Fibroblast of gingiva (primary cell): Measurements from ENCODE around the gene ESYT3.

Experiments used
- DNase-seq: peaks from one replicate; pipeline ENCODE4 v3.0.0-alpha.2; 2011; ENCODE audit warnings: low read depth

The ESYT3 gene, protein sequence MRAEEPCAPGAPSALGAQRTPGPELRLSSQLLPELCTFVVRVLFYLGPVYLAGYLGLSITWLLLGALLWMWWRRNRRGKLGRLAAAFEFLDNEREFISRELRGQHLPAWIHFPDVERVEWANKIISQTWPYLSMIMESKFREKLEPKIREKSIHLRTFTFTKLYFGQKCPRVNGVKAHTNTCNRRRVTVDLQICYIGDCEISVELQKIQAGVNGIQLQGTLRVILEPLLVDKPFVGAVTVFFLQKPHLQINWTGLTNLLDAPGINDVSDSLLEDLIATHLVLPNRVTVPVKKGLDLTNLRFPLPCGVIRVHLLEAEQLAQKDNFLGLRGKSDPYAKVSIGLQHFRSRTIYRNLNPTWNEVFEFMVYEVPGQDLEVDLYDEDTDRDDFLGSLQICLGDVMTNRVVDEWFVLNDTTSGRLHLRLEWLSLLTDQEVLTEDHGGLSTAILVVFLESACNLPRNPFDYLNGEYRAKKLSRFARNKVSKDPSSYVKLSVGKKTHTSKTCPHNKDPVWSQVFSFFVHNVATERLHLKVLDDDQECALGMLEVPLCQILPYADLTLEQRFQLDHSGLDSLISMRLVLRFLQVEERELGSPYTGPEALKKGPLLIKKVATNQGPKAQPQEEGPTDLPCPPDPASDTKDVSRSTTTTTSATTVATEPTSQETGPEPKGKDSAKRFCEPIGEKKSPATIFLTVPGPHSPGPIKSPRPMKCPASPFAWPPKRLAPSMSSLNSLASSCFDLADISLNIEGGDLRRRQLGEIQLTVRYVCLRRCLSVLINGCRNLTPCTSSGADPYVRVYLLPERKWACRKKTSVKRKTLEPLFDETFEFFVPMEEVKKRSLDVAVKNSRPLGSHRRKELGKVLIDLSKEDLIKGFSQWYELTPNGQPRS

GRCh38 chr3:138434276-138434874 is at the start of gene ESYT3:
Gene ESYT3, plus strand, starts transcription at chr3:138434616. Its CDS starts 183 bp downstream, at chr3:138434799.
- peak; percentile 20 for DNase-seq

DNA sequence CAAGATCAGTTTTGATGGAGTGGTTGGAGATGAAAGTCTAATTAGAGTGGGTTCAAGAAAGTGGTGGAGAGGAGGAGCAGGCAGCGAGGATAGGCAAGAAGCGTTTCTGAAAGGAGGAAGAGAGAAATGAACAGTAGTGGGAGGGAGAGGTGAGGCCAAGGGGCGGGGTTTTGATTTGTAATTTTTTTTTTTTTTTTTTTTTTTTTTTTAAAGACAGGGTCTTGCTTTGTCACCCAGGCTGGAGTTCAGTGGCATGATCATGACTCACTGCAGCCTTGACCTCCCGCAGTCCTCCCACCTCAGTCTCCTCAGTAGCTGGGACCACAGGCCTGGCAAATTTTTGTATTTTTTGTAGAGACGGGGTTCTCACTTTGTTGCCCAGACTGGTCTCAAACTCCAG is 49.4 kb upstream of the ESYT3 start:
- no peak for DNase-seq

GRCh38 chr3:138389144-138389601 is 45.2 kb upstream of the ESYT3 start:
- DNase-seq: no peak

DNA sequence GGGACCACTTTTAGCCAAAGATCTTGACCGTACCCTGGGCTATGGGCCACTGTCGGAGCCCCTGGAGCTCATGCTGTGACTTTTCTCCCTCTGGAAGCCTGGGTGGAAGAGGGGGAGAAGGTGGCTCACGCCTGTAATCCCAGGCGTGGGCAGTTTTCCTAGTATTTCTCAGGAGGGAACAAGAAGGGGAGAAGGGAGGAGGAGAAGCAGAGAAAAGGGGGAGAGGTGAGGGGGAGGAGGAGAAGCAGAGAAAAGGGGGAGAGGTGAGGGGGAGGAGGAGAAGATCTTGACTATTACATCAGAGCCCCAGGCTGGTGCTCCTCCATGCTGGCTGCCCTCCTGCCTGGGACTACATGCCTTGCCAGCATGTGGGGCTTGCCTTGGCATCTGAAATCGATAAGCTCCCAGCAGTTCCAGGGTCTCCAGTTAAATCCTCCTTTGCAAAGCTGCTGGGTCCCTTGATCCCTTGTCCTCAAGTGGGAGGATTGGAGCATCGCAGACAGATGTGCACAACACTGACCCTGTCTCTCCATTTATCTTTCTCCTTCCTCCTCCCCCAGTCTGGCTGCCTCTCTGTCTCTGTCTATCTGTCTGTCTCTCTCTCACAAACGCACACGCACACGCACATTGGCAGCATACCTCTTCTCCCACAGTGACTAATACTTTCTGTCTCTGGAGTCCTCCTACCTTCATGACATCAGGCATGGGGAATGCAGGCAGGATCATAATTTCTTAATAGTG is 44.4 kb upstream of the ESYT3 start:
- DNase-seq: peak; percentile 62

DNA sequence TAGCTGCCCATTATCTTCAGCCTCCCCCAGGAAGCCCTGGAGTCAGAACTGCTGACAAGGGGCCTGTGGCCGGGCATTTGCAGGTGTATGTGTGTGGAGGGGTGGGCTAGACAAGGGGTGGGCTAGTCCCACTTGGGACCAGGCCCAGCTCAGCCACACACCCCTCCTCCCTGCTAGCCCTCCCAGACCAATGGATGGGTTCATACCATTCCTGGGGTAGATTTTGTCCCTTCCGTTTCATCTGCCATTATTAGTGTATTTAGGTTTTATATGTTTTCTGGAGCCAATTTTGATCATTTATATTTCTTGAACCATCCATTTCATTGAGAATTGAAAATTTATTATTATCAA is 43.9 kb upstream of the ESYT3 start:
- no peak for DNase-seq

- no peak for DNase-seq
Observed at GRCh38 chr3:138394156-138394555, 40.3 kb upstream of the ESYT3 start.

- DNase-seq: no peak
Observed at GRCh38 chr3:138394686-138395085, 39.7 kb upstream of the ESYT3 start.

DNA sequence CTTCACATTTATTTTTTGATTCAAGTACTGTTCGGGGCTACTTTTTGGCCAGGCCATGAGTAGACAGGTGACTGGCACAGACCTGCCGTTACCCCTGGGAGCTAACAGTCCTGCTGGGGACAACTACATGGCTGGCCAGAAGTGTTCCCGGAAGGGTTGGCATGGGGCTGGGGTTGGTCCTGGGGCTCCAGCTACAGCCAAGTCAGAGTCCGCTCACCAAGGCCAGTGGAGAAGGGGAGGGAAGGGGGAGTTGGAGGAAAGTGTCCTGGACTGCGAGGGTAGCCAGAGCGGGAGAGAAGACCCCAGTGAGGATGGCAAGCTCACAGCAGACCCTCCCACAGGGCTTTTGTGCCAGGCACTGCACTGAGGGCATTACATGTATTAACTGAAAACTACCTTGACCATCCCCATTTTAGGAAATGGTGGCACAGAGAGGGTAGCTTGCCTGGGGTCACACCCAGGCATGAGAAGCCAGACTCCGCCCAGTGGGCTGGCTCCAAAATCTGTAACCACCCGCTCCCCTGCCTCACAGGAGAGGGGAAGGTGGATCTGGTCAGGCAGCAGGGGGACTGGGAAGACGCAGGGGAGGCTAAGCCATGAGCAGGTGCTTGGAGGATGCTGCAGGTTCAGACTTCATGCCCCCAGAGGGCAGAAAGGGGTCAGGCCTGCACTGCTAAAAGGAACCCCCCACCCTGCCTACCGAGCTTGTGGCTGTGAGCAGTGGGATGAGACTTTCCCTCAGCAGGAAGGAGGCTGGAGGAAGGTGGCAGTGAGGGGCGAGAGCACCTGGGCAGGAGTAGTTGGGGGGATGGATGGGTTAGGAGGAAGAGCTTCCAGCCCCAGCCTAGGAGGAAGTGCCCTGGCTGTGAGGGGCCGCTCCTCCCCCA is 38.3 kb upstream of the ESYT3 start:
- no peak for DNase-seq

GRCh38 chr3:138396752-138397410 is 37.5 kb upstream of the ESYT3 start:
- DNase-seq: no peak

GRCh38 chr3:138397983-138398382 is 36.4 kb upstream of the ESYT3 start:
- no peak for DNase-seq

DNA sequence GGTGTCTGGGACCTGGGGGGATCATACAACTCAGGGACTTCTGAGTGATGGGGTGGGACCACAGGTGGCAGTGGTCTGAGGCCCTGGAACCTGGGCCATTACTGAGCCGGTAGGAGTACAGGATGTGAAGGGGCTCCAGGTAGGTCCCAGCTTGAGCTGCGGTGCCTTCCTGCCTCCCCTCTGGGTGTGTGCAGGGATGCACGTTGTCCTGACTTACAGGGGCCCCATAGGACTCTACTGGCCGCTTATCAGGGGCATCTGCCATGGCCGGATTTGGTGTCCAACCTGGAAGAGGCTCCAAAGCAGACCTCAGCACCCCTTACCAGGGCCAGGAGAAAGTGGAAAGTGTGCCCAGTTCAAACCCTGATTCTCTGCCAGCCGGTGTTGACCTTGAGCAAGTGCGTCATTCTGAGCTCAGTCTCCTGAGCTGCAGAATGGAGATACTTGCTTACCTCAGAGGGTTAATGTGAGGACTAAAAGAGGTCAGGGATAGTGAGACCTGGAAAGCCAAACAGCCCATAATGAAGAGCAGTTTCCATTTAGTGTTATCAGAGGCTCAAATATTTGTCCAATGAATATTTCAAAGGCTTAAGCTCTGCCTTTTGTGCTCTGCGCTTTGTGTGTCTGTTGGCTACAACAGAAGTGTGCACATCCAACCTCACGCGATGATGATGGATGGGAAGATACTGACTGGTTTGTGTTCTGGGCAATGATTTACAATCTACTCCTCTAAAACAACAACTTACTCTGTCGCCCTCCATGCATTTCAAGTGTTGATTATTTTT is 35.4 kb upstream of the ESYT3 start:
- no peak for DNase-seq

DNA sequence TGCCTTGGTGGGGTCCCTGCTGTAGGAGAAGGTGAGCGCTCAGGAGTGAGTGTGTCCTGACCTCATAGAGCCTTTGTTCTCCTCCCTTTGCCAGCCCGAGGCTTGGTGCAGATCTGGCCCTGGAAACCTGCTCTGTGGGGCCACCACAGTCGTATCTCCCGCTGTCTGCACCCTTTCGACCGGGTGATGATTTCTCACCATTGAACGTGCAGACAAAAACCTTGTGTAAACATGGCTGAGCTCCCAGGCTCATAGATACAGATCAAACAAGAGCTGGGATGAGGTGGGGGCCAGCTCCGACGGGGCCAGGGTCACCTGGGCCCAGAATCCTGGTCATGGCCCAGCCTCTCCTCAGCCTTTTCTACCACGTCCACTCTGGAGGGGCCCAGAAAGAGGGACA is 34.6 kb upstream of the ESYT3 start:
- DNase-seq: no peak

DNA sequence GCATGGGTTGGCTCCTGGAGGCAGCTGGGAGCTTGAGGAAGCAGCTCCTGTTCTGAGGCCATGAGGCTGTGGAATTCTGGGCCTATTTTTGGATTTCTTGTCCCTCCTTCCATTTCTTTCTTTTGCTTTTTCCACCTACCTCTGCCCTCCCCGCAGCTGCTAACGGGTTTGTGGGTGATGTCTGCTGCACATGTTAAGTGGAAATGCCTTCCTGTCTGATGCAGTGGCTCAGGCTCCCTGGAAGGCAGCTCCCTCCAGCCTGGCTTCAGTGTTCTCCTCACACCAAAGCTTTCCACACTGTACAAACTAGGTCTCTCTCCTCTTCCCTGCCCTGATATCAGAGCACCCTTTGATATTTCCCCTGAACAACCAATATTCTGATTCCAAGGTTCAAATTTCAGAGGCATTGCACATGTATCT is 33.8 kb upstream of the ESYT3 start:
- DNase-seq: no peak

GRCh38 chr3:138401834-138402233 is 32.6 kb upstream of the ESYT3 start:
- DNase-seq: no peak

GRCh38 chr3:138404121-138404520 is 30.3 kb upstream of the ESYT3 start:
- DNase-seq: no peak

DNA sequence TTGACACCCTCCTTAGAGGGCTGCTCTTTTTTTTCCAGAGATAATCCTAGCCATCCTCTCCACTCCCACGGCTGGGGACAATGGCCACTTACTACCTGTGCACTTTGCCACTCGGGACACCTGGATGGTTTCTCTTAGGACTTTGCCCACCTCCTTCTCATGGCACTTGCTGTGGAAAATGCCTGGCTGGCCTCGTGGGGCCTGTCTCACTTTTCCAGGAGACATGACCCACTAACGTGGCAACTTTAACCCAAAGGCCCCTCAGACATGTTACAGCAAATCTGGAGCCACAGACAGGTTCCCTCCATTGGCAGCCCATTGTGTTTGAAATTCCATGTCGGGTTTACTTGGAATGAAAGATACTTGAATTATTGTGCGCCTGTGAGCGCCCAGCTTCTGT is 29.4 kb upstream of the ESYT3 start:
- no peak for DNase-seq

GRCh38 chr3:138405486-138405885 is 28.9 kb upstream of the ESYT3 start:
- DNase-seq: no peak

- no peak for DNase-seq
Observed at GRCh38 chr3:138406606-138407005, 27.8 kb upstream of the ESYT3 start.

- no peak for DNase-seq
Observed at GRCh38 chr3:138407236-138407907, 27.0 kb upstream of the ESYT3 start.
